ENCODE results near the gene KCNF1. TPM values are rescaled to one million over a fixed set of nuclear protein-coding genes. Genes with fewer than 3 reads are reported as not detected.

The KCNF1 gene
- total RNA-seq, 1 experiment from 2014 or later, result 1.2 TPM

DNA sequence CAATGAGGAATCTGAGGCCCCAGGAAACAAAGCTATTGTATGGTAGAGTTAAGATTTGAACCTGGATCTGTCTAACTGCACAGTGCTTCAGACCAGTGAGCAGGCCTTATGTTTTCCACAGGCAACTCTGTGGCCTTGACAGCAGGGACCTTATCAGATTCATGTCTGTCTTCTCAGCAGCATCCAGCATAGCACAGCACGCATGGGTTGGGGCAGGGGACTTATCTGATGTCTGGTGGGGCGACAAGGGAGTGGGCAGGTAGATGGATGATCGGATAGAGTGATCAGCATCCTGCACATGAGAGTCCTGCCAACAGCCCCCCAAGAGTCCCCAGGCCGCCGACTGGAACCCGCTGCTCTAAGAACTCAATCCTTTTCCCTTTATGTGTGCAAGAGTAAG lies 28.7 kb upstream of the KCNF1 start (continued):
- TF ChIP-seq, protein P1, sequence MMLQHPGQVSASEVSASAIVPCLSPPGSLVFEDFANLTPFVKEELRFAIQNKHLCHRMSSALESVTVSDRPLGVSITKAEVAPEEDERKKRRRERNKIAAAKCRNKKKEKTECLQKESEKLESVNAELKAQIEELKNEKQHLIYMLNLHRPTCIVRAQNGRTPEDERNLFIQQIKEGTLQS (CRISPR knock-in tag; conservative IDR thresholded peaks at IDR 0.05), result no peak
- TF ChIP-seq ZNF281 (CRISPR knock-in tag; IDR thresholded peaks at IDR 0.05), result no peak

DNA sequence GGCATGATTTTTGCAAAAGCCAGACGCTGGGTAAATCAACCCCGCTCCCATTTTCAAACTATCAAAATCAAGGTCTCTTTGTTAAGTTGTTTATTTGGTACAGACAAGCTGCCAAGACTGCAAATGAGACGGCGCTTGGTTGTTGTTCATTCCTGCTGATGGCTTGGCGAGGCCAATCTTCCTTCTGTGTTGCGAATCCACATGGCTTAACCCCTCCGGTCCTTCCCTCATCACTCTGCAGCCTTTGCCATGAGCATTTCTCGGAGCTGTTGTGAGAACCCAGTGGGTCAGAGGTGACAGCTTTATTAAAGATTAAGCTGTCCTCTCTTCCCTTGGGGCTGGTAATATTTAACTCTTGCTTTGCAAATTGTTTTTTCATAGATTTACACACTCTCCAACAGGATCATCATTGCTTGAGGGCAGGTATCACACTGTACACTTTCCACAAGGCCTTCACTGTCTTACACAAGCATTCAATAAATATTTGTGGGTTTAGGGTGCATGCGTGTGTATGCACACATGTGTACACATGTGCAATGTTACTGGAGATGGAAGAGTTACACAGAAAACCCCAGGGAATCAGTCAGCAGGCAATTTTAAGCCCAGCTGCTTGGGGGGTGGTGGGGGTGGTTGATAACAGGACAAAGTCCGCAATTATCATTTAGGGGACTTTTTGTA lies 27.8 kb upstream of the KCNF1 start:
- CTCF ChIA-PET, result interaction anchor here (1.1 to 2.8 kb wide), 4 partner anchors 16 to 240 kb away, joined by 3 to 11 read pairs (median 4); no protein-coding TSS in a partner anchor
- Mint-ChIP-seq H3K36me3 (no peaks in the 10 kb centered on the region), H3K9me3 (peaks cover 5% of the 10 kb centered on the region; the same call in 1 of the 2 replicates), H3K27ac (0 out of 2 replicates have a peak overlapping the region, but pooled peaks have one; percentile 17), H3K27me3 (ENCODE audit: low read depth) (no peaks in the 10 kb centered on the region; the same call in 1 of the 2 replicates), H3K4me3 (no peak overlapping the region), H3K4me1 (peaks cover 45% of the 10 kb centered on the region)
- DNase-seq (ENCODE audit: low spot score) (no peak), ATAC-seq (peak; percentile 31)
- no peak for TF ChIP-seq ZNF396 (CRISPR knock-in tag; IDR thresholded peaks at IDR 0.05; ENCODE audit: borderline replicate concordance)
- no peak for TF ChIP-seq TEAD1 (CRISPR knock-in tag; IDR thresholded peaks at IDR 0.05)
- no peak for TF ChIP-seq EMX1 (CRISPR knock-in tag; IDR thresholded peaks at IDR 0.05)
- TF ChIP-seq OVOL2 (CRISPR knock-in tag; IDR thresholded peaks at IDR 0.05; ENCODE audit: borderline replicate concordance), result no peak
- TF ChIP-seq, protein P2, sequence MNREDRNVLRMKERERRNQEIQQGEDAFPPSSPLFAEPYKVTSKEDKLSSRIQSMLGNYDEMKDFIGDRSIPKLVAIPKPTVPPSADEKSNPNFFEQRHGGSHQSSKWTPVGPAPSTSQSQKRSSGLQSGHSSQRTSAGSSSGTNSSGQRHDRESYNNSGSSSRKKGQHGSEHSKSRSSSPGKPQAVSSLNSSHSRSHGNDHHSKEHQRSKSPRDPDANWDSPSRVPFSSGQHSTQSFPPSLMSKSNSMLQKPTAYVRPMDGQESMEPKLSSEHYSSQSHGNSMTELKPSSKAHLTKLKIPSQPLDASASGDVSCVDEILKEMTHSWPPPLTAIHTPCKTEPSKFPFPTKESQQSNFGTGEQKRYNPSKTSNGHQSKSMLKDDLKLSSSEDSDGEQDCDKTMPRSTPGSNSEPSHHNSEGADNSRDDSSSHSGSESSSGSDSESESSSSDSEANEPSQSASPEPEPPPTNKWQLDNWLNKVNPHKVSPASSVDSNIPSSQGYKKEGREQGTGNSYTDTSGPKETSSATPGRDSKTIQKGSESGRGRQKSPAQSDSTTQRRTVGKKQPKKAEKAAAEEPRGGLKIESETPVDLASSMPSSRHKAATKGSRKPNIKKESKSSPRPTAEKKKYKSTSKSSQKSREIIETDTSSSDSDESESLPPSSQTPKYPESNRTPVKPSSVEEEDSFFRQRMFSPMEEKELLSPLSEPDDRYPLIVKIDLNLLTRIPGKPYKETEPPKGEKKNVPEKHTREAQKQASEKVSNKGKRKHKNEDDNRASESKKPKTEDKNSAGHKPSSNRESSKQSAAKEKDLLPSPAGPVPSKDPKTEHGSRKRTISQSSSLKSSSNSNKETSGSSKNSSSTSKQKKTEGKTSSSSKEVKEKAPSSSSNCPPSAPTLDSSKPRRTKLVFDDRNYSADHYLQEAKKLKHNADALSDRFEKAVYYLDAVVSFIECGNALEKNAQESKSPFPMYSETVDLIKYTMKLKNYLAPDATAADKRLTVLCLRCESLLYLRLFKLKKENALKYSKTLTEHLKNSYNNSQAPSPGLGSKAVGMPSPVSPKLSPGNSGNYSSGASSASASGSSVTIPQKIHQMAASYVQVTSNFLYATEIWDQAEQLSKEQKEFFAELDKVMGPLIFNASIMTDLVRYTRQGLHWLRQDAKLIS (CRISPR knock-in tag; IDR thresholded peaks at IDR 0.05; ENCODE audit: borderline replicate concordance), result no peak
- no peak for TF ChIP-seq NR3C1 (CRISPR knock-in tag; conservative IDR thresholded peaks at IDR 0.05; ENCODE audit: low read depth)
- no peak for TF ChIP-seq TCF7 (CRISPR knock-in tag; IDR thresholded peaks at IDR 0.05; ENCODE audit: low read depth)
- TF ChIP-seq, protein P3, sequence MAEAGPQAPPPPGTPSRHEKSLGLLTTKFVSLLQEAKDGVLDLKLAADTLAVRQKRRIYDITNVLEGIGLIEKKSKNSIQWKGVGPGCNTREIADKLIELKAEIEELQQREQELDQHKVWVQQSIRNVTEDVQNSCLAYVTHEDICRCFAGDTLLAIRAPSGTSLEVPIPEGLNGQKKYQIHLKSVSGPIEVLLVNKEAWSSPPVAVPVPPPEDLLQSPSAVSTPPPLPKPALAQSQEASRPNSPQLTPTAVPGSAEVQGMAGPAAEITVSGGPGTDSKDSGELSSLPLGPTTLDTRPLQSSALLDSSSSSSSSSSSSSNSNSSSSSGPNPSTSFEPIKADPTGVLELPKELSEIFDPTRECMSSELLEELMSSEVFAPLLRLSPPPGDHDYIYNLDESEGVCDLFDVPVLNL (CRISPR knock-in tag; IDR thresholded peaks at IDR 0.05; ENCODE audit: borderline replicate concordance, low read depth), result no peak
- no peak for TF ChIP-seq ZNF532 (CRISPR knock-in tag; IDR thresholded peaks at IDR 0.05; ENCODE audit: borderline replicate concordance)
- TF ChIP-seq ZNF416 (CRISPR knock-in tag; IDR thresholded peaks at IDR 0.05), result no peak
- TF ChIP-seq, protein P4, sequence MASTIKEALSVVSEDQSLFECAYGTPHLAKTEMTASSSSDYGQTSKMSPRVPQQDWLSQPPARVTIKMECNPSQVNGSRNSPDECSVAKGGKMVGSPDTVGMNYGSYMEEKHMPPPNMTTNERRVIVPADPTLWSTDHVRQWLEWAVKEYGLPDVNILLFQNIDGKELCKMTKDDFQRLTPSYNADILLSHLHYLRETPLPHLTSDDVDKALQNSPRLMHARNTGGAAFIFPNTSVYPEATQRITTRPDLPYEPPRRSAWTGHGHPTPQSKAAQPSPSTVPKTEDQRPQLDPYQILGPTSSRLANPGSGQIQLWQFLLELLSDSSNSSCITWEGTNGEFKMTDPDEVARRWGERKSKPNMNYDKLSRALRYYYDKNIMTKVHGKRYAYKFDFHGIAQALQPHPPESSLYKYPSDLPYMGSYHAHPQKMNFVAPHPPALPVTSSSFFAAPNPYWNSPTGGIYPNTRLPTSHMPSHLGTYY (CRISPR knock-in tag; IDR thresholded peaks at IDR 0.05), result no peak
- POLR2A ChIA-PET, result no interaction called here
